Stimulated activated CD4-positive, alpha-beta T cell treated with anti-CD3 and anti-CD28 coated beads, Interleukin-2, amount 100 ng/mL, for 24 hours (primary cell): ENCODE results near the gene FAM222A.

Experiments
- DNase-seq, 2 donors: peaks; one replicate each; pipeline ENCODE4 v3.0.0-alpha.2; 2020

FAM222A gene

DNA sequence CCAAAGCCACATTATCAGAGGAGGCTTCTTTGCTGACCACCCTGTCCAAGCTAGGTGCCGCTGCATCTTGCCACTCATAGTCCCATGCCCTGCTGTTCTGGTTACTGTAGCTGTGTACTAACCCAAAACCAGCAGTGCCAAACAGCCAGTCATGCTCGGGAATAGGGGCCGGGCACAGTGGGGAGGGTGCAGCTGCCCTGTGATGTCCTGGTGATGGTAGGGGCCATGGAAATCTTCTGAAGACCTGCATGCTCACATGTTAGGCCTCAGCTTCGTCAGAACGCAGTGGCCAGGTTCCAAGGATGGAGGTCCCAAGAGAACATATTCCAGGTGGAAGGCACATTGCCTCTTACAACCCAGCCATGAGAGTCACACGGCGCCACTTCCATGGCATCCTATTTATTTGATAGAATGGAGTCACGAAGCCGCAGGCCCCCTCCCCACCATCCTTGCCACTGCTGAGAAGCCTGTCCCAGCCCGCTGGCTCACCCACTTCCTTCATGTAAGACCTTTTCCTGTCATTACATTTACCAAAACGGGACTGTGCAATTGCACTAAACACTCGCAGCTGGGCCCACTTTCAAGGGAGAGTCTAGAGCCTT is 48.5 kb downstream of the FAM222A start:
- DNase-seq = no peak

DNA sequence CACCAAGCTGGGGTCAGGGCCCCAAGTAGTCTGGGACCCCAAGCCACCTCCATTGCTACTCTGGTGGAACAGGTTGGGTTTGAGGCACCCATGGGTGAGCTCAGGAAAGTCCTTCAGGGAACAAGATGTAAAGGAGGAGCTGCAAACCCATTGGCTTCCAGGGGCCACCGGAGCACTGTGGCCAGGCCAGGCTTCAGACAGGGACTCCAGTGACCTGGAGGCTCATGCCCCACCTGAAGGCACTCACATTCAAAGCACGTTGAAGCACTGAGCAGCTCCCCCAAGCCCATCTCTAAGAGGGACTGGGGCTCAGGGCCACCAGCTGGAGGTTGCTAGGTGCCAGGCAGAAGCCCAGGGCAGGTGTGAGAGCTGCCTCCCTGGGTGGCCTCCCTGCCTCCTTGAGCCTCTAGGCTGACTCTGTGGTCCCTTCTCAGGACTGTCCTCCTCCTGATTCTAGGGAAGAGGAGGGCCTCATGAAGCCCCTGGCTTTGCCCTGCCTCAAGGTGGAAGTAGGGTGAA is 49.1 kb downstream of the FAM222A start:
- DNase-seq = no peak

DNA sequence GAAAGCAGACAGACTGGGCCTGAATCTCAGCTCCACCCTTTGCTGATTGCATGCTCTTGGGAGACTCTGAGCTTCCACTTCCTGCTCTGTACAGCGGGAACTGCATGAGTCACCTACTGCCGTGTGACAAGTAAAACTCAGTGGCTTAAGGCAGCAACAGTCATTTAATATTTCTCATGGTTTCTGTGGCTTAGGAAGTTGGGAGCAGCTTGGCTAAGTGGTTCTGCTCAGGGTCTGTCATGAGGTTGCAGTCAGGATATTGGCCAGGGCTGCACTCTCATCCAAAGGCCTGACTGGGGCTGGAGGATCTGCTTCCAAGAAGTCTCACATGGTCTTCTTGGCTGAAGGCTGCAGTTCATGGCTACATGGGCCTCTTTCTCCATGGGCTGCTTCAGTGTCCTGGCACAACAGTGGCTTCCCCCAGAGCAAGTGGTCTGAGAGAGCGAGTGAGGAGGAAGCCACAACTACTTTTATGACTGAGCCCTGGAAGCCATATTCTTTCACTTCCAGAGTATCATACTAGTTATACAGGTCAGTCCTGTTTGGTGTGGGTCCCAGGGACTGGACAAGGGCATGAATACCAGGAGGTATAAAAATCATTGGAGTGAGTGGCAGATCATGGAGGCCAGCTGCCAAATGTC is 49.7 kb downstream of the FAM222A start:
- DNase-seq = peak in 1 of 2 donors; percentile 14

DNA sequence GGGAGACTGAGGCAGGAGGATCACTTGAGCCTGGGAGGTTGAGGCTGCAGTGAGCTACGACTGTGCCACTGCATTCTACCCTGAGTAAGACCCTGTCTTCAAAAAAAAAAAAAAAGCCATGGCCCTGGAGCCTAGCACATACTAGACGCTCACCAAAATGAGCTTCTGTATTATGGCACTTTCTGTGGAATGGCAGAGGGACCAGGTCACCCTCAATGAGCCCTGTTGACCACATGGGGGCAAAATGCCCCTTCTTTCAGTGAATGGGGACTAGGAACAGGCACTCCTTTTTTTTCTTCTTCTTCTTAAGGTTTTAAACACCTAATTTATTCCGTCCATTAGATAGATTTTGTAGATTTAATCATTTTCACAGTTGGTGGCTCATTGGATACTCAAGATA is 50.5 kb downstream of the FAM222A start:
- DNase-seq = no peak

DNA sequence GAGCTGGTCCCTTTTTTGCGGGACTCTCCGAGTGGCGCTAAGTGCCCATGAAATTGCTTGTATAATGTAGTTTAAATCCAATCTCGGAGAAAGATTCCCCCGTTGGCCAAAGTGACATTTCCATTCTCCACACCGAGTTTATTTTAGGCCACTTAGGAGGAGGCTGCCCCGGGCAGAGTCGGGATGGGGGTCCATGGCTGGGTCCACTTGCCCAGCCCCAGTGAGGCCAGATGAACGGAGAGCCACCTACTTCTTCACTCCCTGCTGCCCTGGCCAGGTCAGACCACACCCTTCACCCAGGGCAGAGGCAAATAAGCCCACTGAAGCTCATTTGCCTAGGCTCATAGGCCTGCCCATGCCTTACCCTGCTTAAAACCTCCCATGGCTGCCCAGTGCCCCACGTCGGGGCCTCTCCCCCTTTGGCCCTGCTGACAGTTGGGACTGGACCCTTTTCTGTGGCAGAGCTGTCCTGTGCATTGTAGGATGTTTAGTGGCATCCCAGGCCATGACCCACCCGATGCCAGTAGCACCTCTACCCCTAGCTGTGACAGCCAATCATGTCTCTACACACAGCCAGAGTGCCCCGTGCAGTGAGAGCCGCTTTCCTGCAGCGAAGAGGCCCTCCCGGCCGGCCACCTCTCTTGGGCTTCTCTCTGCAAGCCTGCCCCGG is 51.3 kb downstream of the FAM222A start:
- peak in 1 of 2 donors; percentile 12 for DNase-seq

DNA sequence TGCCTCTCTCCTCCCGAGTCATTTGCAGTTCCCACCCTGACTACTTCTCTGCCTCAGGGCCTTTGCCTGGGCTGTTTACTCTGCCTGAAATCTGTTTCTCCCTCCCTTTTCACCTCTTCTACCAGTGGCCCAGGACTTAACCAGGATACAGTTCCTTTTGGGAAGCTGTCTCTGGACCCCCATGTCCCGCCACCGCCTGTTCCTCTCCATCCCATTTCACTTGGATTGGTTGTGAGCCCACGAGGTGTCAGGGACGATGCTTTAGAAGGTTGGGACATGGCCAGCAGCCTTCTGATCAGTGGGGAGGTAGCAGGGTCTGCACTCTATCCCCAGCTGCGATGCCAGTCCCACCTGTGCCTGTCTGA is 51.8 kb downstream of the FAM222A start:
- no peak for DNase-seq

DNA sequence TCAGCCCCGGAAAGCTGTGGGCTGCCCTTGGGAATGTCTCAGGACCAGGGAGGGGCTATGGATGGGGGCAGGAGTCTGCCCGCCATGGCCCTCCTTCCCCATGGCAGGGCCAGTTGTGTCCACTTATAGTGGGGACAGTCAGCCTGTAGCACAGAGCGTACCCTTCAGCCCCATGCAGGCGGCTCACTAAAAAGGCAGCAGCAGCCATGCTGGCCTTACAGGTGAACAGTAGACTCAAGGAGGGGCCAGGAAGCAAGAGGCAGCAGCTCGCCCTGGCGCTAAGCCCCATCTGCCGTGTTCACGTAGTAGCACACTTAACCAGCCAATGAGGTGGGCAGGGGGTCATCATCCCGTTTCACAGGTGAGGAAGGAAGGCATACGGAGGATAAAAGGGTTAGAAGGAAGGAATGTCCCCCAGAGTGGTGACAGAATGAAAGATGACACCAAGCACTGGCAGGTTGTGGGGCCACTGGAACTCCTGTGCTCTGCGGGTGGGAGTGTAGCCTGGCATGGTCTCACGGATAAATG is 52.7 kb downstream of the FAM222A start:
- peak in 1 of 2 donors; percentile 5 for DNase-seq

DNA sequence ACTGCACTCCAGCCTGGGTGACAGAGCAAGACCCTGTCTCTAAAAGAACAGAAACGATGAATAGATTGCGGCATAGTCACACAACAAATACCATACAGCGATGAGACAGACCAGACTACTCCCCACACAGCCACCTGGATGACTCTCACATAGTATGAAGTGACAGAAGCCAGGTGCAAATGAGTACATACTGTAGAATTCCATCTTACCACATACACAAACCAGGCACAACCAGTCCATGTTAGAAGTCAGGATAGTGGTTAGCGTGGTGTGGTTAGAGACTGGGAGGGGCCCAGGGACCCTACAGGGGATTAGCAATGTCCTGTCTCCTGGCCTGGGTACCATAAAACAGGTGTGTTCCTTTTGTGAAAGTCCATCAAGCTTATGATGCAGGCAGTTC is 53.8 kb downstream of the FAM222A start:
- DNase-seq = no peak

DNA sequence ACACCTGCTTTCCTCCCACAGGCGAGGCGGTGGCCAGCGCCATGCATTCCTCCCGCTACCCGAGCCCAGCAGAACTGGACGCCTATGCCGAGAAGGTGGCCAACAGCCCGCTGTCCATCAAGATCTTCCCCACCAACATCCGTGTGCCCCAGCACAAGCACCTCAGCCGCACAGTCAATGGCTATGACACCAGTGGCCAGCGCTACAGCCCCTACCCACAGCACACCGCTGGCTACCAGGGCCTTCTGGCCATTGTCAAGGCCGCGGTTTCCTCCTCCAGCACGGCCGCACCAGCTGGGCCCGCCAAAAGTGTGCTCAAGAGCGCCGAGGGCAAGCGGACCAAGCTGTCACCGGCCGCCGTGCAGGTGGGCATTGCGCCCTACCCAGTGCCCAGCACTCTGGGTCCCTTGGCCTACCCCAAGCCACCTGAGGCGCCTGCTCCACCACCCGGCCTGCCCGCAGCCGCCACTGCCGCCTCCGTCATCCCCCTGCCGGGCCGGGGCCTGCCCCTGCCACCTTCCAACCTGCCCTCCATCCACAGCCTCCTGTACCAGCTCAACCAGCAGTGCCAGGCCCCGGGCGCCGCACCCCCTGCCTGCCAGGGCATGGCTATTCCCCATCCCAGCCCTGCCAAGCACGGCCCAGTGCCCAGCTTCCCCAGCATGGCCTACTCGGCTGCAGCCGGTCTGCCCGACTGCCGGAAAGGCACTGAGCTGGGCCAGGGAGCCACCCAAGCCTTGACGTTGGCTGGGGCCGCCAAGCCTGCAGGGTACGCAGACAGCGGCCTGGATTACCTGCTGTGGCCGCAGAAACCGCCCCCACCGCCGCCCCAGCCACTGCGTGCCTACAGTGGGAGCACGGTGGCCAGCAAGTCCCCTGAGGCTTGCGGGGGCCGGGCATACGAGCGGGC is 54.6 kb downstream of the FAM222A start:
- DNase-seq = no peak

DNA sequence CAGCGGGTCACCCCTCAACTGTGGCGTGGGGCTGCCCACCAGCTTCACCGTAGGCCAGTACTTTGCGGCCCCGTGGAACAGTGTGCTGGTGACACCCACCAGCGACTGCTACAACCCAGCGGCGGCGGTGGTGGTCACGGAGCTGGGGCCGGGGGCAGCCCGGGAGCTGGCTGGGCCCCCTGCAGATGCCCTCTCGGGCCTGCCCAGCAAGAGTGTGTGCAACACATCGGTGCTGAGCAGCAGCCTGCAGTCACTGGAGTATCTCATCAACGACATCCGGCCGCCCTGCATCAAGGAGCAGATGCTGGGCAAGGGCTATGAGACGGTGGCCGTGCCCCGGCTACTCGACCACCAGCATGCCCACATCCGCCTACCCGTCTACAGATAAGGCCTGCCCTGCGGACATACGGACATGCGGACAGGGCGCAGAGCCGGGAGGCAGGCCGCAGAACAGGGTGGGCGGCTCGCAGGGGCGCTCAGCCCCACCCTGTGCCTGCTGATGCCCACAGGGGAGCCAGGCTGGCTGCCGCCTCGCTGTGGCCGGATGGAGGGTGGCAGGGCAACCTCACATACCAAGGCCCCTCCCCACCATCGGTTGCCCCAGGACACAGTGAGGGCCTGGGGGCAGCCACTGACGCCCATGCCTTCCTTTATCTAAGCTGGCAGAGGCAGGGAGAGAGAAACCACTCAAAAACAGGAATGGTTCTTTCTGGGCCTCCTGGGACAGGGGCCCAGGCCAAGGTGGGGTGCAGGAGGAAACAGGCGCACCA is 55.5 kb downstream of the FAM222A start:
- no peak for DNase-seq

DNA sequence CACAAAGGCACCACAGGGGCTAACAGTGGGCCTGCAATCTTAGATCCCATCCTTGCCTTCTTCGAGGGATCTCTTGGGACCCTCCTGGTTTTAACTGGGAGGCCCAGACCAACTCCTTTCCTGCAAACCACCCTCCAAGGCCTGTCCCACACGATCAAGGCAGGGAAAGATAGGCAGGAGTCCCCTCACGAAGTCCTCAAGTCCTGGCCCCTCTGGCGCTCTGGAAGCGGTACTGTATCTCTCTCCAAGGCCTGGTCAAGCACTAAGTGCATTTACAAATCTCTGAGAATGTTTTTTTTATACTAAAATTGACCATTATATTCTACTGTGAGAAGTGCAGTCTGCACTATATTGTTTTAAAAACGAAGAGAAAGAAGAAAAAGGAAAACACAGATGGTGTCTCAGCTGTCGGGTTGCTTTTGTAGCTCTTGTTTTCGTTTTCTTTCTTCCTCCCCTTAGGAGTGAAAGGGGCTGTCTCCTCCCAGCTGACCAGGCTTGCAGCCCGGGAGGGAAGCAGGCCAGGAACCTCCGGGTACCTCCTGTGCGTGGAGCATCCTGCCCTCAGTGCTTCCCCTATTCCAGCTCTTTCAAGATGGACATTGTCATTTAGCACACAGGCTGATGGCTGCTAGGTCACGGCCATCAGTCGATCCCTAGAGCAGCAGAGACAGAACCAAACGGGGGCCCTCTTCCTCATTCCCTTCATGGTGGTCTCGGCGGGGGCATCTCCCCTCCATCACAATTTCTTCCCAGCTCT is 56.7 kb downstream of the FAM222A start:
- DNase-seq = no peak

DNA sequence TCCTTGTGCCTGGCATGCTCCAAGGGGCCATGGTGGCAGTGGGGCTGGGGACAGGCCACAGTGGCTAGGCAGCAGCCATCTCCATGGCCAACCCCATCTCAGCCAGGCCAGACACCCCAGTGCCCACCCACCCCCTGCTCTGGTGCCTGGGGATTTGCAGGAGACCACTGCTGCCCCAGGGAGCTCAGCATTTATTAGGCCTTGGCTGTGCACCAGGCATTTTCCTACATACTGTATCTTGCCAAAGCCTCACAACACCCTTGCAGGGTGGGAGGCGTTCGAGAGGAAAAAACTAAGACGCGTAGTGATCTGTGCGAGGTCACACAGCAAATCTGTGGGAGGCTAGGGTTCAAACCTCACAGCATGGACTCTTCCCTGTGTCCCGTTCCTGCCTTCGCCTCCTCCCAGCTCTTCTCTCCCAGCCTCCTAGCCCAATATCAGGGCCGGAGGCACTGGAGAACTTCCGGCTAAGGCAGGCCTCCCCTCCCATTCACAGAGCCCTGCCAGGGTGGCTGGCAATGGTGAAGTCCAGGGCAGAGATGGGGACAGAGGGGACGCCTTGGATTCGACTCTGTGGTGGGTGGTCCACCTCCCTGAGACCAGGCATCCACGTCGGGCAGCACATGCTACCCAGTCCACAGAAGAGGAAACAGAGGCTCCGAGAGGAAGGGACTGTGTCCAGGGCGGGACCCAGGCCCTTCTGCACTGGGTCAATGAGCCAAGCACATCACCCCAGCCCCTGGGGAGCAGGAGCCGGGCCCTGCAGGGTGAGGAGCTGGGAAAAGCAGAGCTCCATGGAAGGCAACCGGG is 57.4 kb downstream of the FAM222A start:
- no peak for DNase-seq

DNA sequence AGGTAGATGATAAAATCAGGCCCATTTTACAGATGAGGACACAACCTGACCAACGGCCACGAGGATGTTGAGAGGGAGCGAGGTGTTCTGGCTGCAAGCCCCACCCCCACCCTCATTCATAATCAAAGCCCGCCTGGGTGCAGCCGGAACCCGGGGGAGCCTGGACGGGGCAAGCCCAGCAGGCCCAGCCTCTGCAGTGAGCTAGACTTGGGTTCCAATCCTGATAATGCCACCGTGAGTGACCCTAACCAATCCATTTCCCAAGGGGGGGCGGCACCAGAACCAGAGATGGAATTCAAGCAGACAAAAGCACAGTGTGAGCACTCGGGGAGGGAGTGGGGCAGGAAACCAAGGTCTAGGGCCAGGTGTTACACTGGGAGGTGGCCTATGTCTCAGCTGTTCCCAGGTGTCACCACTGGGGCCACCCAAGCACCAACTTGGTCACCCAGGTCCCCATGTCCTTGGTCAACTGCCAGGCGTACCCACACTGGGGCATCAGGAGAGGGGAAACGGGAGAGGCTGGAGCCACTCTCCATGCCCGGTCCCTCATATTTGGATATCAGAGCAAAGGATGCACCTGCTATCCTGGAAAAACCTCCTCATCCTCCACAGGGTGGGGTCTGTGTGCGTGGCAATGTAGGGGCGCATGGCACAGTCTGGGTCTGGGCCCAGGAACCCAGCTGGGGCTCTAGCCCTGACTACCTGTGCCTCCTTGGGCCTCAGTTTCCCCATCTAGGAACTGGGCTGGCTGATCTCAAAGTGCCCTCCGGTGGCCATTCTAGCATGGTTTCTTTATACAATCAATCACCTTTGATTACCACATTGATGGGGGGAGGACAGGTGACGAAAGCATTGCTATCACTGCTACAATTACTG is 58.4 kb downstream of the FAM222A start:
- no peak for DNase-seq

DNA sequence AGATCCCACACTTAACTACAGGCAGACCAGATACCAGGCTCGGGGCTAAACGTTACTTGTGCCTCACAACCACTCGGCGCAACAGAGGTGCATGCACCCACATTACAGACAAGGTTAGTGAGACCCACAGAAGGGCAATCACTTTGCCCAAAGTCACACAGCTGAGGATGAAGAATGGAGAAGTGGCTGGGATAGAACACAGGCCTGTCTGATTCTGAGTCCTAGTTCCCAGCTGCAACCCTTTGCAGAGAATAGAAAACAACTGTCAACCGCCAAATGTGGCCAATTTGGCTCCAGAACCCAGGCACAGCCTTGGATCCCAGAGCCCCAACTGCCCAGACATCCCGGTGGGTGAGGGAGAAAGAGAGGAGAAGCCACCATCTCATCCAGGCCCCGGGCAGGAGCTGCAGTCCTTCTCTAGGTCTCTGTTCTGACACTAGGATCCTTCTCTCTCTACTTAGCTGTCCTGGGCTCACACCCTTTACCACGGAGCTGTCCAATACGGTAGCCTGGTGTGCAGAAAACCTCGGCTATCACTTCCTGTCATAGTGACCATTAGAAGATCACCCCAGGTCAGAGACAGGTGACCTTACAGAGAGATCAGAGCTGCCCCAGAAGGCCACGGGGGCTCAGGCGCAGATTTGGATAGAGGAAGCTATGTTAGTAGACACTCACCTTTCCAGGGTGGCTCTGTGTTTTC is 59.1 kb downstream of the FAM222A start:
- DNase-seq = no peak

DNA sequence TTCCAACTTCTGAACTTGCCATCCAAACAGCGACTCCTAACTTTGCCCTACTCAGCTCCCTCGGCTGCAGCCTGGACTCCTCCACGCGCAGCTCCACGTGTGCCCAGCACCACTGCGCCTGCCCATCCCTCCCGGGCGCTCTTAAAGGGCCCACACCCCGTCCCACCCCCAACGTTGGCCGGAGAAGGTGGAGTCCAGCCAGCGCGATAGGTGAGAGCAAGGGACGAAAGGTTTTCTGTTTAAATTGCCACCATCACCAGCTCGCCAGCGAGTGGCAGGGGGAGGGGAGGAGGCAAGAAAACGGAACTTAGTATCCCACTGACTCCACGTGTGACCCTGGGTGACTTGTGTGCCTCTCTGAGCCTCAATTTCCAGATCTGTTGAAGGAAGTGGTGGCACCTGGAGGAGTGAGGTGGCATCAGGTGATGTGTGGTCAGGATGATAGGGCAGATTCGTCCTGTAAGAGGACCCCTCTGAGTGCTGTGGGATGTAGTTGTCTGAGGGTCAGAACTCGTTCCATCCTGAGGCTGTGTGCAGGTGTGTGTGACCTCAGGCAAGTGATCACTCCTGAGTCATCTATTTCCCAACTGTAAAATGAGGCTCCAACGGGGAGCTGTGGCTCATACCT is 59.9 kb downstream of the FAM222A start:
- no peak for DNase-seq

DNA sequence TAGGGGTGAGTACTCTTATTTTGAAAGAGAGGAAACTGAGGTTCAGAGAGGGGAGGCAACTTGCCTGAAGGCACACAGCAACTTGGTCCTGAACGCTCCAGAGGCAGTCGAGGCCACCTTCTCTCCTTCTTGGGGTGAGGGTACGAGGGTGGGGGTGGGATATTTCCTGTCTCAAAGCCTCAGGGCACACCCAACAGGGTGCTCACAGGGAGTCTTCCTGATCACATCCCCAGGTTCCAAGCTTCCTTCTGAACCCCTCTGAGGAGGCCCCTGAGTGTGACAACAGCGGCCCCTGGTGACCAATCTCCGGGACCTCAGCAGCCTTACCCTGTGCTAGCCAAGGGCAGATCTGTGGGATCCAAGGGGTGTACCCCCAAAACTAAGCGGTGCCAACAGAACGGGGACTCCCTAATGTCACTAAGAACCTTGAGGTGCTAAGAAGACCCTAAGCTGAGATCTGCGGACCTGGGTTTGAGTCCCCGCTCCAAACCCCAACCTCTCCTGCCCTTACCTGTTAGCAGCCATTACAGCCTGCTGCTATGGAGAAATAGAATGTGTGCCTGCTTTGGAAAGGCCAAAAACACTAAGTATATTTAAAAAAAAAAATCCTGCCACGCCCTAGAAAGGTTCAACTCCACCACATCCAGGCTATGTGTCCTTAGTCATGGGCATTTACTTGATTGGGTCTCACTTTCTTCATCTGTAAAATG is 61.7 kb downstream of the FAM222A start:
- DNase-seq = peak; percentile 82 to 83

DNA sequence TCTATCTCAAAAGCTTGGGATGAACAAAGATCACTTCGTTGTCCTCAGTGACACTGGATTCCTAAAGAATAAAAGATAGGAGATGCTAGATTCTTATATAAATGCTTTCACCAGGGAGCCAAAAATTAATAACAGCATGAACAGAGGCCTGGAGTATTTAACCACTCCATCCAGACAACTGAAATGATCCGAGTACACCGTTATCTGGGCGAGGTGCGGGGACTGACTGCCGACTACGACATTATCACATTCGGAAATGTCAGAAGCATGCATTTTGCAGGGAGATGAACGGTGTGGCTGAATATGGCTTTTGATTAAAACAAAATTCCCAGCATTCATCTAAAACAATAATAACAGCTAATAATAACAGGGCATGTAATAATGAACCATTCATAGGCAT is 63.0 kb downstream of the FAM222A start:
- DNase-seq = no peak

DNA sequence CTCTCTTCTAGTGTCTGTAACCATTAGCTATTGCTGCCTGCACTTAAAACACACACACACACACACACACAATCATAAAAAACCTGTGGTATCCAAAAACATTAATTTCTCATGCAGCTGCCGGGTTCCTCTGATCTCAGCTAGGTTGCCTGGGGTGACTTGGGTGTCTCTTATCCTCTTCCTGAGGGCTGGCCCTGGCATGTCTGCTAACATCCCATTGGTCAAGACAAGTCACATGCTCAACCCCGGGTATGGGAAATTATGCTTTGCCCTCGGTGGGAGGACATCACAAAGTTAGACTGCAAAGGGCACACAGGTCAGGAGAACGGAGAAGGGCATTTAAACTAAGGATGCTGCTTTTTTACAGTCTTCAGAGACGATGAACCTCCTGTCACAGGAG is 63.9 kb downstream of the FAM222A start:
- DNase-seq = peak; percentile 23 to 51
